DMS 273 (cell line): Measurements from ENCODE around the gene ATP5F1C.
"Not testable (repeated sequence)": the region's sequence is repeated elsewhere in the genome, so short reads cannot be mapped to it uniquely, and the experiment has no call there.

Source experiments
- DNase-seq: peaks from one replicate; lab custom pipeline; 2025; ENCODE audit not compliant: unreplicated experiment; lab: John Stamatoyannopoulos, UW

The ATP5F1C gene

DNA sequence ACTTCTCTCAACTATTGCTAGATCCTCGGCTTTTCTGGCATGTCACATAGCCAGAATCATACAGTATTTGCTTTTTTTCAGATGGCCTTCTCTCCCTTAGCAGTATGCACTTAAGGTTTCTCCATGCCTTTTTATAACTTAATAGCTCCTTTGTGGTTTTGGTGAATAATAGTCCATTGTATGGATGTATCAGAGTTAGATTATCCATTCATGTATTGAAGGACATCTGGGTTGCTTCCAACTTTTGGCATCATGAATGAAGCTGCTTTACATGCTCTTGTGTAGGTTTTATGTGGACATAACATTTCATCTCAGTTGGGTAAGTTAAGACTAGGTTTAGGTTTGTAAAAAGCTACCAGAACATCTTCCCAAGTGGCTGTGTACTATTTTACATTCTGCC, 4.6 kb downstream of the ATP5F1C start:
- no peak for DNase-seq

GRCh38 chr10:7794251-7795026, 6.5 kb downstream of the ATP5F1C start:
- DNase-seq = no peak

DNA sequence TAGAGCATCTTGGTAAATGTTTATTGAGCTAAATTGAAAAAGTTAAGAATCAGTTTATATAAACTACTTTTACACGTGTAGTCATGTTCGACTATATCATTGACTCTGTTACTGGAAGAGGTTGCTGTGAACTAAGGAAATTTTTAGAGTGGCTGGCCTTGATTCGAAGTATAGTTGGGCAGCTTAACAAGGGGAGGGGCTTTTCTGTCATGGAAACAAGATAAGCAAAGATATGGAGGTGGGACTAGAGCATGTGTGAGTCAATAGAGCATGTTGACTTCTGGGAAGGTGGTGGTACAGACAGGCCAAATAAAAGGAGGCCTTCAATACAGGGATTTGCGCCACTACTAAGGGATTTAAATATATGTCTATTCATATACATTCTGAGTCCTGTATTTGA, 7.6 kb downstream of the ATP5F1C start:
- no peak for DNase-seq

DNA sequence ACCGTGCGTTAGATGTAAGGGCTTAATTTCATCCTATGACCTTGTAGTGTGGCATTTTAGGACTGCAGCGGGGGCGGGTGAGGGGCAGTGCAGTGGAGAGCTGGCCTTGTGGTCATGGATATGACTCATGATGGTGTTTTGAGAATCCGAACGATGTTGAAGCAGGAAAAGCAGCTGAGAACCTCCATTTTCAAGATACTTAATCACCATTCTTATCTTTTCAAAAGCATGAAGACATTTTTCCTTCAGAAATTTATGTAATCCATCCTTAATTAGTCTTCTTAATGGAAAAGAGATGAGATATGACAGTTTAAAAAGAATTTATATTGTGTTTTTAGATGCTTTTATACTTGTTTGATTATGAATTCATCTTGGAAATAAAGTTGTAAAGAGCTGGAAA, 9.6 kb downstream of the ATP5F1C start:
- DNase-seq = no peak

GRCh38 chr10:7802606-7803005, 14.6 kb downstream of the ATP5F1C start:
- DNase-seq = no peak

DNA sequence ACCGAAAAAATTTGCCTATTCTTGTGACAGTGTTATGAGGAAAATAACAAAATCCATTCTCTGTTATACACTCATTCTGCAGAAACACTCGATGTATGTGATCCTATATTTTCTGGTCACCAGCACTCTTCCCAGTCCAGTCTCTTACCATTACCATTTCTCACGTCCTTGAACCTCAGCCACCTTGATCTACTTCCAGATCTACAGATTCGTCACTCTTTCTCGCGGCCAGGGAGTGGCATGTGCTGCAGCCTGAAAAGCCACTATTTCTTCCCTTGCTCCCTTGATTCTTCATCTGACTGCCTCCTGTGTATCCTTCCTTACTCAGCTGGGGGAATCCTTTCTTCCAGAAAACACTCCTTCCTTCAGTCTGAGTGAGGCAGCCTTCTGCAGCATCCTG, 16.2 kb downstream of the ATP5F1C start:
- no peak for DNase-seq

- no peak for DNase-seq
These were observed 16.8 kb downstream of the ATP5F1C start for GRCh38 chr10:7804741-7805140.

DNA sequence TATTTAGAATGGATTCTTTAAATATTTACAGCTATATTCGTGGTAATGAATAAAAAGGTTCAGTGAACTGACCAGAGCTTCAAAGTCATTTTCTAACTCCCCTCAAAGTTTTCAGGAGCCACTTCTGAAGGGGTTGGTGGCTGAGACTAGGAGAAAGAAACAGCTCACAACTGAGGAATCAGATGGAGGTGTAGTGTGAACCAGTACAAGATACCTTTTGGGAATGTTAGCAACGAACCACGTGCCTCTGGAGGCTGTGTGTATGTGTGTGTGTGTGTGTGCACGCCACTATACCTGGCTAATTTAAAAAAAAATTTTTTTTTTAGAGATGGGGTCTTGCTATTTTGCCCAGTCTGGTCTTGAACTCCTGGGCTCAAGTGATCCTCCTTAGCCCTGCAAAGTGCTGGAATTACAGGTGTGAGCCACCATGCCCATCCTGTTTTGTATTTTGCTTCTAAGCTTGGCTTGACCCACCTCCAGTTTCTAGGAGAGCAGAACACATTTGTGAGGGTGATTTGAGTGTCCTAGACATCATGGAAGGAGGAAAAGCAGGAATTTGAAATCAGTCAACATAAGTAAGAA, 20.8 kb downstream of the ATP5F1C start:
- DNase-seq = no peak

DNA sequence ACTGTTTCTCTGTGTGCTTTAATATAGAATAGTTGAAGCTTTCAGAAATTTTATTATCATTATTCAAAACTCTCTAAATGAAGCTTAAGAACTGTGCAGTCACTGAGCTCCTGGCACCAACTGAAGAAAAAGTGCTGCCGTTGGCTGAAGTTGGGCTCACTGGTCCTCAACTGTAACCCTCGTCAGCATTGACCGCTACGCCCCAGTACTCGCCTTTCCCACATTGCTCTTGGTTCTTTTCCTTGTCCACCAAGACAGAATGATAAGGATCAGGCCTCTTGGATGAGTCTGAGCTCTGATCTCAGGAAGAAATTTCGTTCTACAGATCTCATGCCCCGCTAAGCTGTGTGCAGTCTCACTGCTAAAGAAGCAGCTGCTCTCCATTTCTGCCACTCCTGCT, 22.5 kb downstream of the ATP5F1C start:
- DNase-seq = no peak

DNA sequence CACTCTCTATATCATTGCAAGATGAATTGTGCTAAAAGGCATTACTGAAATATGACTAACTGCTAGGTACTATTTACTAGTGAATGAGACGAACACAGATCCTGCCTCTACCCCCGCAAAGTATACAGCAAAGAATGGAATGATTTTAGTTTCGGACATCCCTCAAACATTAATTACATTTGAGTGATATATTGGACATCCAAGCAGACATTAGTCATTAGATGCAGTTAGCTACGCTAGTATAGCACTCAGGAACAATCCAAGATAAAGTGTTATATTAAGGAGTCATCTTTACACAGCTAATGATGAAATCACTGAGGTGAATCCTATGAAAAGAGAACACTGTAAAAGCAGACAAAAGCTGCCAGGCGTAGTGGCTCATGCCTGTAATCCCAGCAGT, 23.0 kb downstream of the ATP5F1C start:
- DNase-seq = no peak

DNA sequence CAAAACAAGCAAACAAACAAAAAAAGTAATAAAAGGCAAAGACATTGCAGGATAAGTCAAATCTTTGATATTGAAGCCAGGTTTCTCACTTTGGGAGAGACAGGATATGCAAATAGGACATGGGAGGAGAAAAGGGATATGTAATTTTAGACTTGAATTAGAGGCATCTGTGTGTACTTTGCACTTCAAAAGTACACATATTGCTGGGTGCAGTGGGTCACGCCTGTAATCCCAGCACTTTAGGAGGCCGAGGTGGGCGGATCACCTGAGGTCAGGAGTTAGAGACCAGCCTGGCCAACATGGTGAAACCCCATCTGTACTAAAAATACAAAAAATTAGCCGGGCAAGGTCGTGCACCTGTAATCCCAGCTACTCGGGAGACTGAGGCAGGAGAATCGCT, 23.8 kb downstream of the ATP5F1C start:
- not testable (repeated sequence) for DNase-seq

- DNase-seq = no peak
These were observed 25.5 kb downstream of the ATP5F1C start for GRCh38 chr10:7813481-7813880.

GRCh38 chr10:7817576-7817975, 29.6 kb downstream of the ATP5F1C start:
- no peak for DNase-seq

DNA sequence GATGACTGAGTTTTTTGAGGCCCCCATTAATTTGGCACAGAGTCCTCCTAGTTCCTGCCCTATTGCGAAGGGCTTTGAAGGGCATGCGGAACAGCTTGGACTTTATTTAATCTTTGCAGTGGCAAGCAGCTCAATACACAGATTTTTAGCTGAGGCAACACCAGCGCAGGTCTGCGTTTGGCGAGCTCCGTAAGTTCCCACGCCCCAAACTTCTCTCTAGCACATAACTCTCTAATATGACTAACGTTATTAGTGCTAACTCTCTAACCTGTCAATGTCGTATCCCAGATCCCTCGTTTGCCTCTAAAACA, 30.0 kb downstream of the ATP5F1C start:
- no peak for DNase-seq

- DNase-seq = peak; percentile 96
These were observed 30.5 kb downstream of the ATP5F1C start, which contains the start of gene TAF3 for GRCh38 chr10:7818295-7819120. TAF3 (plus strand) TSS chr10:7818505; CDS start chr10:7818710, 205 bp downstream.

- DNase-seq = peak; percentile 59
These were observed 31.1 kb downstream of the ATP5F1C start for GRCh38 chr10:7819121-7819460.

DNA sequence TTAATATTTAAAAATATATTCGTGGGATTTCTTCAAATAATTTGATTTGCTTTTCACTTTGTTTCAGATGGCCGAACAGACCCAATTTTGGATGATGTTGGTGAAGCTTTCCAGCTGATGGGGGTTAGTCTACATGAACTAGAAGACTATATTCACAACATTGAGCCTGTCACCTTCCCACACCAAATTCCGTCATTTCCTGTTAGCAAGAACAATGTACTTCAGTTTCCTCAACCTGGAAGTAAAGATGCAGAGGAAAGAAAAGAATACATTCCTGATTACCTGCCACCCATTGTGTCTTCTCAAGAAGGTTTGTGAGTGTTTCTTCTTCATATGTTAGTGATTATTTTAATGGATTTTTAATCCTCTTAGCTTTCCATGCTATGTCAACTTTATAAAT, 36.3 kb downstream of the ATP5F1C start:
- no peak for DNase-seq

- peak; percentile 11 for DNase-seq
These were observed 39.0 kb downstream of the ATP5F1C start for GRCh38 chr10:7826971-7827370.

GRCh38 chr10:7829289-7829834, 41.4 kb downstream of the ATP5F1C start:
- no peak for DNase-seq

GRCh38 chr10:7832060-7832459, 44.1 kb downstream of the ATP5F1C start:
- no peak for DNase-seq

DNA sequence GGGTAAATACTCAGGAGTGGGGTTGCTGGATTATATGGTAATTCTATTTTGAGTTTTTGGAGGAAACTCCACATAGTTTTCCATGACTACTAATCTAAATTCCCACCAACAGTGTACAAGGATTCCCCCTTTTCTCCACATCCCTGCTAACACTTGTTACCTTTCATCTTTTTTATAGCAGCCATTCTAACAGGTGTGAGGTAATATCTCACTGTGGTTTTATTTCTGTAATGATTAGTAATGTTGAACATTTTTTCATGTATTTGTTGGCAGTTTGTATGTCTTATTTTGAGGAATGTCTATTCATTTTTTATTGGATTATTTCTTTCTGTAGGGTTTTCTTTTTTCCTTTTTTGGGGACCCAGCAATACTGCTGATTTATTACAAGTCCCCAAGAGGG, 45.2 kb downstream of the ATP5F1C start:
- DNase-seq = no peak

- DNase-seq = no peak
These were observed 46.3 kb downstream of the ATP5F1C start for GRCh38 chr10:7834262-7834661.
